ENCODE results near the gene KCNQ1. TPM values are rescaled to one million over a fixed set of nuclear protein-coding genes. Genes with fewer than 3 reads are reported as not detected.

The KCNQ1 gene
- total RNA-seq, 2 experiments from 2014 or later, result 8.7 to 9.5 TPM

DNA sequence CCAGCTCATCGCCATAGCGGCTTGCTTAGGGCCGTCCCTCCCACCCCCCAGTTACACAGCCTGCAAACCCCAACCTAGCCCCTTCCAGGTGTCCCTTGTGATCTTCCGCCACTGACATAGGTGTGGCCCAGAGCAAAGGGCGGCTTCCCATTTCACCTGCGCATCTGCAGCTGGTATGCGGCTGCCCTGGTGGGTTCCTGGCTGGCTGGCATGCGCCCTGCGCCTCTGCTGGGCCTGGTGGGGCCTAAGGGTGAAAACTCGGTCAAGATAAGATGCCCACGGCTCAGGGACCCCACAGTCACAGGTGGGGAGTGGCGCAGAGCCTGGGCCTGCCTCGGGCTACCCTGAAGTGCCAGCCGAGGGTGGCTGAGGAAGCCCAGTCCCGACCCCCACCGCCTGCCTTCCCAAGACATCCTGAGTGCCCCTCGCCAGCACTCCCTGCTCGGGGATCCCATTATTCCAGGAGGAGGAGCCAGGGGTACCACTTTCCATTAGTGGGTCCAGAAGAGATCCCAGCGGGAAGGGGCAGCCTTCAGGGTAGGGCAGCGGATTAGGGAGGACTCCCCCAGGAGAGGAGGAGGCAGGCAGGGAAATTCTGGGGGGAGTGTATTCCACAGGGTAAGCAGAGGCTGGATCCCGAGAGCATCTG, 291.9 kb downstream of the KCNQ1 start:
- ATAC-seq, result no peak
- Mint-ChIP-seq H3K36me3 (ENCODE audit: low read depth) (no peaks in the 10 kb centered on the region), H3K9me3 (no peaks in the 10 kb centered on the region), H3K27me3 (no peaks in the 10 kb centered on the region), H3K4me1 (ENCODE audit: low read depth) (no peaks in the 10 kb centered on the region), H3K27ac (no peak overlapping the region), H3K4me3 (no peak overlapping the region)
- TF ChIP-seq, protein P1, sequence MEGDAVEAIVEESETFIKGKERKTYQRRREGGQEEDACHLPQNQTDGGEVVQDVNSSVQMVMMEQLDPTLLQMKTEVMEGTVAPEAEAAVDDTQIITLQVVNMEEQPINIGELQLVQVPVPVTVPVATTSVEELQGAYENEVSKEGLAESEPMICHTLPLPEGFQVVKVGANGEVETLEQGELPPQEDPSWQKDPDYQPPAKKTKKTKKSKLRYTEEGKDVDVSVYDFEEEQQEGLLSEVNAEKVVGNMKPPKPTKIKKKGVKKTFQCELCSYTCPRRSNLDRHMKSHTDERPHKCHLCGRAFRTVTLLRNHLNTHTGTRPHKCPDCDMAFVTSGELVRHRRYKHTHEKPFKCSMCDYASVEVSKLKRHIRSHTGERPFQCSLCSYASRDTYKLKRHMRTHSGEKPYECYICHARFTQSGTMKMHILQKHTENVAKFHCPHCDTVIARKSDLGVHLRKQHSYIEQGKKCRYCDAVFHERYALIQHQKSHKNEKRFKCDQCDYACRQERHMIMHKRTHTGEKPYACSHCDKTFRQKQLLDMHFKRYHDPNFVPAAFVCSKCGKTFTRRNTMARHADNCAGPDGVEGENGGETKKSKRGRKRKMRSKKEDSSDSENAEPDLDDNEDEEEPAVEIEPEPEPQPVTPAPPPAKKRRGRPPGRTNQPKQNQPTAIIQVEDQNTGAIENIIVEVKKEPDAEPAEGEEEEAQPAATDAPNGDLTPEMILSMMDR (IDR thresholded peaks at IDR 0.05), result no peak
- ChIA-PET POLR2A (no interaction called here), CTCF (no interaction called here)
- intact Hi-C loops (cut with micrococcal nuclease), result no loop called here
- DNase-seq, result no peak

DNA sequence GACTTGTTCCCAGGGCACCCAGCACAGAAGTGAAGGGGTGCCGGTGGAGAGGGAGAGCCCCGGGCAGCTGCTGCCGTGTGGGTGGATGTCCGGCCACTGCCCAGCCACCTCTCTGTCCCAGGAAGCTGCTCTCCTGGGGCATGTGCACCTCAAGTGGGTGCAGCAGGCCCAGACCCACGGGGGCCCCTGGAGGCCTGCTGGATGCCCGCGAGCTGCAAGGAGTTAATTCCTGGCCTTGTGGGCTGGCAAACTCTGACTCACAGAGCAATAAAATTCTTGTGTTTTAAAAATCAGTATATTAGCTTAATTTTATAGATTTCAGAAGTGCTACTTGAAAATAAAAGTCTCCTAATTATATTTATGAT, 292.4 kb downstream of the KCNQ1 start:
- intact Hi-C loops (cut with micrococcal nuclease), result no loop called here
- Mint-ChIP-seq H3K27me3 (no peaks in the 10 kb centered on the region), H3K36me3 (ENCODE audit: low read depth) (no peaks in the 10 kb centered on the region), H3K9me3 (no peaks in the 10 kb centered on the region), H3K27ac (no peak overlapping the region), H3K4me1 (ENCODE audit: low read depth) (no peaks in the 10 kb centered on the region), H3K4me3 (no peak overlapping the region)
- ChIA-PET CTCF (interaction anchor here (0.6 kb wide), 1 partner anchor 599 kb away, joined by 3 read pairs; no protein-coding TSS in a partner anchor), POLR2A (no interaction called here)
- no peak for DNase-seq
- TF ChIP-seq, protein P1 (IDR thresholded peaks at IDR 0.05), result no peak
- ATAC-seq, result no peak

DNA sequence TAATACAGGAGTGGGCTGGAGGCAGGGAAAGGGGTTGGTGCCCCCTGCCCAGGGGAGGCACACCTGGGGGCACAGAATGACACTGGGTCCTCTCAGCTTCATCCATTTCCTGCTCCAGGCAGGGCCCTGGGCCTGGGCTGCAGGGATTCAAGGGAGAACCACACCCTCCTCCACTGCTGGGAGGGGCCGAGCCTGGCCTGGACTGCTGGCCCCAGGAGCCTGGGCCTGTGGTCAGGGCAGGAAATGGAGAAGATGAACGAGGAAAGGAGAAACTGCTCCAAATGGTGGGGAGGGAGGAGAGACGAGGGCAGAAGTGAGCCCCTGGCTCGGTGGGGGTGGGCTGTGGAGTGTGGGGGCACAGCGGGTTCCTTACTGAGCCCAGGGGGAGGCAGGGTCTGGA, 293.1 kb downstream of the KCNQ1 start:
- CTCF ChIA-PET, result interaction anchor here (0.6 kb wide), 1 partner anchor 600 kb away, joined by 3 read pairs; no protein-coding TSS in a partner anchor

DNA sequence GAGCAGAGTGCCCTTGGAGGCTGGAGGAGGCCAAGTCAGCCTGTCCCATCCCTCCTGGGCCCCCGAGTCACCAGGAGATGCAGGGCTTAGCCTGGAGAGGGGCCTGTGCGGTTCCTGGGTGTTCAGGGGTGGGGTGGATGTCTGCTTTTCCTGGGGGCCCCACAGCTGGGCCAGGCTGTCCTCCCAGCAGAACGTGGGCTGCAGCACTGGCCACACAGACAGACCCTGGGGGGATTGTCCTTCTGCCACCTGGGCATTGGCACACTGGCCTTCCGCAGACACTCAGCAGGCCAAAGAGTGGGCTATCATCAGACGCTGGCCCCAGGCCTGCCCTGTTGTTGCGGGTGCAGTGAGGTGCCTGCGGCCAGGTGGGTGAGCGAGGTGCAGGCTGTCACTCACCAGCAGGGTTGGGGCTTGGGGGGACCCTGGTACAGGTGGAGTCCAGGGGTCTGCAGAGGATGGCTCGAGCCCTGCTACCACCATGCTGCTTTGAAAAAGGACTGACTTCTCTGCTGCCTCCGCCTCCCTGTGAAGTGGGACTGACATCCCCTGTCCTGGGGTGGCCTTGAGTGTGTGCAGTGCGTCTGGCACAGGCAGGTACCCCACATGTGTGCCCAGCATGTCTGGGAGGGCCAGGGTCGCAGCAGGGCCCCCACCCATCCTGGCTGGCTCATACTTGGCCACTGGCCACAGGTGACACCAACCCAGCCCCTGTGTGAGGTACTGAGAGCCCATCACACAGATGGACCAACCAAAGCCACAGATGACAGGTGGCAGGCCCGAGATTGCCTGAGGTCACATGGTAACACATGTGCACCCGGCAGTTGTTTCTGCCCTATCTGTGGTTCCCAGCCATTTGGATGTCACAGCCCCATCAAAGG, 294.0 kb downstream of the KCNQ1 start:
- Mint-ChIP-seq H3K27ac (no peak overlapping the region), H3K27me3 (no peaks in the 10 kb centered on the region), H3K36me3 (ENCODE audit: low read depth) (no peaks in the 10 kb centered on the region), H3K4me1 (ENCODE audit: low read depth) (no peaks in the 10 kb centered on the region), H3K9me3 (no peaks in the 10 kb centered on the region), H3K4me3 (no peak overlapping the region)
- CTCF ChIA-PET, result no interaction called here
- TF ChIP-seq, protein P1 (IDR thresholded peaks at IDR 0.05), result no peak
- intact Hi-C loops (cut with micrococcal nuclease), result no loop called here
- DNase-seq (no peak), ATAC-seq (no peak)
- POLR2A ChIA-PET, result no interaction called here

More for the DNA sequence above, 293.1 kb downstream of the KCNQ1 start:
- Mint-ChIP-seq H3K27ac (no peak overlapping the region), H3K9me3 (no peaks in the 10 kb centered on the region), H3K4me1 (ENCODE audit: low read depth) (no peaks in the 10 kb centered on the region), H3K27me3 (no peaks in the 10 kb centered on the region), H3K36me3 (ENCODE audit: low read depth) (no peaks in the 10 kb centered on the region), H3K4me3 (no peak overlapping the region)
- TF ChIP-seq, protein P1 (IDR thresholded peaks at IDR 0.05), result no peak
- no peak for DNase-seq
- no peak for ATAC-seq
- intact Hi-C loops (cut with micrococcal nuclease), result no loop called here
- POLR2A ChIA-PET, result no interaction called here

Measured in activated CD8-positive, alpha-beta T cell treated with anti-CD3 and anti-CD28 coated beads for 36 hours (primary cell).